ENCODE results near the gene CLPSL2. TPM values are rescaled to one million over a fixed set of nuclear protein-coding genes. Genes with fewer than 3 reads are reported as not detected.
A peak's percentile ranks its signal among the peaks of the same experiment; 100 is the strongest.
"Not testable (repeated sequence)": the region's sequence is repeated elsewhere in the genome, so short reads cannot be mapped to it uniquely, and the experiment has no call there.

Gene CLPSL2
- polyA plus RNA-seq, 1 donor = not detected

DNA sequence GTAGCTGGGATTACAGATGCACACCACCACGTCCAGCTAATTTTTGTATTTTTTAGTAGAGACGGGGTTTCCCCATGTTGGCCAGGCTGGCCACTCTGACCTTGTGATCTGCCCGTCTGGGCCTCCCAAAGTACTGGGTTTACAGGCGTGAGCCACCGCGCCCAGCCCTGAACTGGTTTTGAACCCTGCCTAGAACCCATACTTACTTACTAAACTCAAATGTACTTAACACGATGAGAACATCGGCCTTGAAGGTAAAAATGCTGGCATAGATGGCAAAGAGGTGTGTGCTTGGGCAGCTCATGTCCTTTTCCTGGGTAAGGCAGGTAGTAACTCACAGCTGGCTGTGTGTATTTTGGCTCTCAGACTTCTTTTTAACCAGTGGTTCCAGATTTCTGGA lies 42.8 kb upstream of the CLPSL2 start:
- 90% methylated on average over 2 of the region's 8 CpGs for WGBS (ENCODE audit: insufficient coverage, low lambda C conversion rate)
- Histone ChIP-seq H3K4me3 (ENCODE audit: low read length) (no peak overlapping the region), H3K27me3 (ENCODE audit: control insufficient read depth, insufficient read depth, low read length) (no peaks in the 10 kb centered on the region), H3K36me3 (ENCODE audit: control insufficient read depth, insufficient read depth, low read length) (no peaks in the 10 kb centered on the region), H3K9me3 (ENCODE audit: control insufficient read depth, low read depth, low read length) (no peaks in the 10 kb centered on the region), H3K4me1 (ENCODE audit: control insufficient read depth, insufficient read depth, low read length) (peaks cover 30% of the 10 kb centered on the region), H3K27ac (ENCODE audit: low read length) (no peak overlapping the region)
- no peak for DNase-seq

DNA sequence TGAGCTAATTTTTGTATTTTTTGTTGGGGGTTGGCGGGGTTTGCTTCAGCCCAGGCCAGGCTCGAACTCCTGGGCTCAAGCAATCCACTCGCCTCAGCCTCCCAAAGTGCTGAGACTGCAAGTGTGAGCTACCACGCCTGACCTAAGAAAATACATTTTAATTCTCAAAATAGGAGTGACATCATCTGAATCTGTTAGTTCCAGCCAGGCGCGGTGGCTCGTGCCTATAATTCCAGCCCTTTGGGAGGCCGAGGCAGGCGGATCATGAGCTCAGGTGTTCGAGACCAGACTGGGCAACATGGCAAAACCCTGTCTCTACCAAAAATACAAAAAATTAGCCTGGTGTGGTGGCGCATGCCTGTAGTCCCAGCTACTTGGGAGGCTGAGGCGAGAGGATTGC lies 42.1 kb upstream of the CLPSL2 start:
- not testable (repeated sequence) for H3K36me3 ChIP-seq (ENCODE audit: control insufficient read depth, insufficient read depth, low read length); H3K27ac ChIP-seq (ENCODE audit: low read length); H3K27me3 ChIP-seq (ENCODE audit: control insufficient read depth, insufficient read depth, low read length); H3K9me3 ChIP-seq (ENCODE audit: control insufficient read depth, low read depth, low read length); H3K4me3 ChIP-seq (ENCODE audit: low read length); DNase-seq
- H3K4me1 ChIP-seq (ENCODE audit: control insufficient read depth, insufficient read depth, low read length) = peaks cover 24% of the 10 kb centered on the region
- WGBS (ENCODE audit: insufficient coverage, low lambda C conversion rate) = 100% methylated on average over 1 of the region's 12 CpGs

DNA sequence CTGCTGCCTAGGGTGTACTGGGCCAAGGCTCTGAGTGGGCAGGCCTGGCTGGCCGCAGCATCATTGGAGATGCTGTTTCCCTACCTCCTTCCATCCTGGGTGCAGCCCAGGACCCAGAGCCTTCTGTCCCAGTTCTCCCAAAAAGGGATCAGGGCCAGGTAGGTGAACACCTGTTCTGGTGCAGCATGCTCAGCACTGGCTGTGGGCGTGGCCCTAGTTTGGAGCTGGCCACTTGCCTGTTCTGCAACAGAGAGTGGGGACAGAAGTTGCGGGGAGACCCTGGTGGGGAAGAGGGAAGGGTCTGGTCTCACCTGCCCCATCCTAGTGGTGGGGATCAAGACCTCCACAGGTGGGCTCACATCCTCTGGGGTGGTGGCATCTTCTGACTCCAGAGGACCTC lies 40.9 kb upstream of the CLPSL2 start:
- Histone ChIP-seq H3K36me3 (ENCODE audit: control insufficient read depth, insufficient read depth, low read length) (no peaks in the 10 kb centered on the region), H3K27me3 (ENCODE audit: control insufficient read depth, insufficient read depth, low read length) (no peaks in the 10 kb centered on the region), H3K4me1 (ENCODE audit: control insufficient read depth, insufficient read depth, low read length) (peaks cover 28% of the 10 kb centered on the region), H3K4me3 (ENCODE audit: low read length) (no peak overlapping the region), H3K9me3 (ENCODE audit: control insufficient read depth, low read depth, low read length) (no peaks in the 10 kb centered on the region), H3K27ac (ENCODE audit: low read length) (no peak overlapping the region)
- WGBS (ENCODE audit: insufficient coverage, low lambda C conversion rate) = no CpG with 5 or more reads among the region's 3 CpGs
- no peak for DNase-seq

DNA sequence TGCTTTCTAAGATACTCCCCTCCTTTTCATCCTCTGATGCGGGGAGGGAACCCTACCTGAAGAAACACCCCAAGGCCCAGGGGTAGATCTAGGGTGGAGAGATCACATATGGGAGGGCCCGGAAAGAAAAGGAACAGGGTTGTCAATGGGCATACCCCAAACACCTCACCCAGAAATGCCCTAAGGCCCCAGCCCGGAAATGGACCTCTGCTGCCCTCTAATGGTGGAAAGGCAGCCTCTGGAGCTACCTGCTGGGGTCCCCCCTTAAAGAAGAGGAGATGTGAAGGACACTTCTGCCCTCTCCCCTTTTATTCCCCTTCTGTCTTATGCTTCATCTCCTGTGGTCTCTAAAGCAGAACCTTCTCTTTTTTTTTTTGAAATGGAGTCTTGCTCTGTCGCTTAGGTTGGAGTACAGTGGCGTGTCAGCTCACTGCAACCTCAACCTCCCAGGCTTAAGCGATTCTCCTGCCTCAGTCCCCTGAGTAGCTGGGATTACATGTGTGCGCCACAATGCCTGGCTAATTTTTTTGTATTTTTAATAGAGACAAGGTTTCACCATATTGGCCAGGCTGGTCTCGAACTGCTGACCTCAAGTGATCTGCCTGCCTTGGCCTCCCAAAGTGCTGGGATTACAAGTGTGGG lies 40.0 kb upstream of the CLPSL2 start:
- H3K27me3 ChIP-seq (ENCODE audit: control insufficient read depth, insufficient read depth, low read length) = no peaks in the 10 kb centered on the region
- no peaks in the 10 kb centered on the region for H3K36me3 ChIP-seq (ENCODE audit: control insufficient read depth, insufficient read depth, low read length)
- peaks cover 27% of the 10 kb centered on the region for H3K4me1 ChIP-seq (ENCODE audit: control insufficient read depth, insufficient read depth, low read length)
- peak in 1 of 2 donors; percentile 59 for DNase-seq
- no CpG with 5 or more reads among the region's 8 CpGs for WGBS (ENCODE audit: insufficient coverage, low lambda C conversion rate)
- no peak overlapping the region for H3K4me3 ChIP-seq (ENCODE audit: low read length)
- no peaks in the 10 kb centered on the region for H3K9me3 ChIP-seq (ENCODE audit: control insufficient read depth, low read depth, low read length)
- H3K27ac ChIP-seq (ENCODE audit: low read length) = no peak overlapping the region

DNA sequence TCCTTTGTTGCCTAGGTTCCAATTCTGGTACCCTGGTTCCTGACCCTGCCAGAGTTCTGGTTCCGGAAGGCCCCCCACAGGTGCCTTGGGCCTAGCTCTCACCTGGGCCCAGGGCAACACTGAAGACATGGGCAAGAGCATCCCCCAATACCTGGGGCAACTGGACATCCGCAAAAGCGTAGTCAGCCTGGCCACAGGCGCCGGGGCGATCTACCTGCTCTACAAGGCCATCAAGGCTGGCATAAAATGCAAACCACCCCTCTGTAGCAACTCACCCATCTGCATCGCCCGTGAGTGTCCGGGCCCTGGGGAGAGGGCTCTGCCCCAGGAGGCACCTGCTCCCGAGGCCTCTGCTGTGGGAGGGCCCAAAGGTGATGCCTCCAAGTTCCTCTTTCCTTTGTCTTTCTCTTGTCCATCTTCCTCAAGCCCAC lies 39.4 kb upstream of the CLPSL2 start, which contains the start of gene ARMC12:
Gene ARMC12, plus strand, starts transcription at position 51 of the 431 bp plus-strand sequence. Its CDS starts 77 bp downstream, at position 128.
- Histone ChIP-seq H3K9me3 (ENCODE audit: control insufficient read depth, low read depth, low read length) (no peaks in the 10 kb centered on the region), H3K4me1 (ENCODE audit: control insufficient read depth, insufficient read depth, low read length) (peaks cover 27% of the 10 kb centered on the region), H3K36me3 (ENCODE audit: control insufficient read depth, insufficient read depth, low read length) (no peaks in the 10 kb centered on the region), H3K27me3 (ENCODE audit: control insufficient read depth, insufficient read depth, low read length) (no peaks in the 10 kb centered on the region), H3K4me3 (ENCODE audit: low read length) (no peak within 1 kb of the TSS), H3K27ac (ENCODE audit: low read length) (no peak within 1 kb of the TSS)
- DNase-seq = no peak
- WGBS (ENCODE audit: insufficient coverage, low lambda C conversion rate) = no CpG with 5 or more reads among the region's 10 CpGs

DNA sequence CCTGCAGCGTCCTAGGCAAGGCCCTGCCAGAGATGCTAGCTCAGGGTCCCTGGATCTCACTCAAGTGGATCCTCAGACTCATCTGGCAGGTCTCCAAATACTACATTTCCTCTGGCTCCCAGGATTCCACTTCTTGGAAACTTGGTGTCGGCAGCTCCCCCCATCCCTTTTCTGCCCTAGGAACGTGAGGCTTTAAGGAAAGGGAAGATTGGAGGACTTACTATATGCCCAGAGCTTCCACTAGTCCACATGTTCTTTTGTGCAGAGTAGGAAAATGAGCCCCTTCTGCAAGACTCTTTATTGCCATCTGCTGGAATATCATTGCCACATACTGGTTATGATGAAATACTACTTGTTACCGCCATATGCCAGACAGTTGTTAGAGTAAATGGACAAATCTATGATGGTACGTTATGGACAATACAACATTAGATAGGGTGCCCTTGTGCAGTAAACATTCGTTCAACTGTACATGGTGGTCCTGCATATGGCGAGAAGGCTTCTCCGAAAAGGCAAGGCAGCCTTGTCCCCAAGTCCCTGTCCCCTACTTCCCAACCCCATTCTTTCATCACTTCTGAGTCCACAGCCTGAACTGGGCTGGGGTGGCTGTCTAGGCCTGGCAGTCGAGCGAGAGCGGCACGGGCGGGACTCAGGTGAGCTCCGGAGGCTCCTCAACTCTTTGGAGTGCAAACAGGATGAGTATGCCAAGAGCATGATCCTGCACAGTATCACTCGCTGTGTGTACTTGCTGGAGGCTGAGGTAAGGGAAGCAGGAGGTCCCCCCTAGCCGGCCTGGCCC lies 38.8 kb upstream of the CLPSL2 start:
- DNase-seq = peak; percentile 57 to 70
- no peaks in the 10 kb centered on the region for H3K27me3 ChIP-seq (ENCODE audit: control insufficient read depth, insufficient read depth, low read length)
- no peak overlapping the region for H3K27ac ChIP-seq (ENCODE audit: low read length)
- H3K36me3 ChIP-seq (ENCODE audit: control insufficient read depth, insufficient read depth, low read length) = no peaks in the 10 kb centered on the region
- no peak overlapping the region for H3K4me3 ChIP-seq (ENCODE audit: low read length)
- peaks cover 21% of the 10 kb centered on the region for H3K4me1 ChIP-seq (ENCODE audit: control insufficient read depth, insufficient read depth, low read length)
- WGBS (ENCODE audit: insufficient coverage, low lambda C conversion rate) = no CpG with 5 or more reads among the region's 16 CpGs
- H3K9me3 ChIP-seq (ENCODE audit: control insufficient read depth, low read depth, low read length) = no peaks in the 10 kb centered on the region

DNA sequence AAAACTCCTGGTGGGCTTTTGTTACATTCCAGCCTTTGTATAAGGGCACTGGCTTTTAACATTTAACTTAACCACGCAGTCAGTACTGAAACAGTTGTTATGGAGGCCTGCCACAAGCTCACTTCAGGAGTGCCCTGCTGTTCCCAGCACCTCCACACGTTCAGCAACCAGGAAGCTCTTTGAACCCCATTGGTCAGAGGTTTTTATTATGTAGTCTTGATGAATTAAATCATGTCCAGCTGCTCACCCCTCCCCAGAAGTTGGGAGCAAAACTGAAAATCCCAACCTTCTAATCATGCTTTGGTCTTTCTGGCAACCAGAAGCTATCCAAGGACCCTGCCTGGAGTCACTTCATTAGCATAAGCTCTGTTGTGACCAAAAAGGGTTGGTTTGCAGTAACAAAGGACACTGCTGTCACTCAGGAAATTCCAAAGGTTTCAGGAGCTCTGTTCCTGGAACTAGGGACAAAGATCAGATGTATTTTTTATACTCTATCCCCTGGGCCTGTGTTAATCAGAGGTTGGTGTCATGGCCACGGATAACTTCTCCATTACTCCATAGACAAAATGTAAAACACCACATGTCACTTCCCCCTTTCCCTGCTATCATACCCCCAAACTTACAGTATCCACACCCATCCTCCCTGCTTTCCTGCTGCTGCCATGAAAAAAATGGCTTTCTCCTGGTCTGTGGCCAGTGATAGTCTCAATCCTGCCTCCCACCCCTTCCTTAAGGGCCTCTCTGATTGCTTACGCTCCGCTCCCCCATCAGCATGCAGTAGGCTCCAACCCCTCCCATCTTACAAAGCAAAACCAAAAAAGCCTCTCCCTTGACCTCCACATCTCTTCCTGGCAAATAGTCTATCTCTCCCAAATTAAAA lies 36.5 kb upstream of the CLPSL2 start:
- H3K9me3 ChIP-seq (ENCODE audit: control insufficient read depth, low read depth, low read length) = no peaks in the 10 kb centered on the region
- DNase-seq = peak; percentile 66 to 90
- H3K27me3 ChIP-seq (ENCODE audit: control insufficient read depth, insufficient read depth, low read length) = no peaks in the 10 kb centered on the region
- no peaks in the 10 kb centered on the region for H3K36me3 ChIP-seq (ENCODE audit: control insufficient read depth, insufficient read depth, low read length)
- no CpG with 5 or more reads among the region's 5 CpGs for WGBS (ENCODE audit: insufficient coverage, low lambda C conversion rate)
- peak overlapping the region; percentile 51 for H3K27ac ChIP-seq (ENCODE audit: low read length)
- no peak overlapping the region for H3K4me3 ChIP-seq (ENCODE audit: low read length)
- peaks cover 15% of the 10 kb centered on the region for H3K4me1 ChIP-seq (ENCODE audit: control insufficient read depth, insufficient read depth, low read length)

DNA sequence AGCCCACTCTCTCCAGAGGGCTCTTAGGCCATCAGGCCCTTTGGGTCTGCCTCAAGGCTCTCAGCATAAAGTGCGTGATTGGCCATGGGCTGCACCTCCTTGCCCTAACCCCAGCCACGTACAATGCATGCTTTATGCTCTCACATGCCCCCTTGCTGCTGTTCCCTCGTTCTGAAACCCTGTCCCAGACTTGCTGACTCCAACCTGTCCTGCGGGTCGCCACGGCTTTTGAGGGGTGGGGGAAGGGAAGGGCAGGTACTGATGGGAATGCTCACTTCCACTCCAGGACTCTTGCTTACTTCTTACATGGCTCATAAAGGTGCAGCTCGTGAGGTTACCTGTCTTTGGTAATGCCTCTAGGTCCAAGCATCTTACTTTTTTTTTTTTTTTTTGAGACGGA lies 33.6 kb upstream of the CLPSL2 start:
- Histone ChIP-seq H3K36me3 (ENCODE audit: control insufficient read depth, insufficient read depth, low read length) (no peaks in the 10 kb centered on the region), H3K4me1 (ENCODE audit: control insufficient read depth, insufficient read depth, low read length) (peaks cover 15% of the 10 kb centered on the region), H3K27ac (ENCODE audit: low read length) (no peak overlapping the region), H3K9me3 (ENCODE audit: control insufficient read depth, low read depth, low read length) (no peaks in the 10 kb centered on the region), H3K27me3 (ENCODE audit: control insufficient read depth, insufficient read depth, low read length) (no peaks in the 10 kb centered on the region), H3K4me3 (ENCODE audit: low read length) (no peak overlapping the region)
- DNase-seq = no peak
- no CpG with 5 or more reads among the region's 8 CpGs for WGBS (ENCODE audit: insufficient coverage, low lambda C conversion rate)

DNA sequence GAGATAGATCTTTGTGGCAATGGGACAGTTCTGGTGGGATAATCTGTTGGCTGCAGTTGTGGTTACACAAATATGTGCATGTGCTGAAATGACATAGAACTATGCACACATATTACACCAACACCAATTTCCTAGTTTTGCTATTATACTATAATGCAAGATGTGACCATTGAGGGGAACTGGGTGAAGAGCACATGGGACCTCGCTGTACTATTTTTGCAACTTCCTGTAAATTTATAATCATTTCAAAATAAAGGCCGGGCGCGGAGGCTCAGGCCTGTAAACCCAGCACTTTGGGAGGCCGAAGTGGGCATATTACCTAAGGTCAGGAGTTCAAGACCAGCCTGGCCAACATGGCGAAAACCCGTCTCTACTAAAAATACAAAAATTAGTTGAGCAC lies 30.9 kb upstream of the CLPSL2 start:
- no peaks in the 10 kb centered on the region for H3K9me3 ChIP-seq (ENCODE audit: control insufficient read depth, low read depth, low read length)
- H3K27ac ChIP-seq (ENCODE audit: low read length) = no peak overlapping the region
- H3K4me1 ChIP-seq (ENCODE audit: control insufficient read depth, insufficient read depth, low read length) = peaks cover 2% of the 10 kb centered on the region
- WGBS (ENCODE audit: insufficient coverage, low lambda C conversion rate) = no CpG with 5 or more reads among the region's 7 CpGs
- no peak for DNase-seq
- H3K27me3 ChIP-seq (ENCODE audit: control insufficient read depth, insufficient read depth, low read length) = no peaks in the 10 kb centered on the region
- no peak overlapping the region for H3K4me3 ChIP-seq (ENCODE audit: low read length)
- H3K36me3 ChIP-seq (ENCODE audit: control insufficient read depth, insufficient read depth, low read length) = no peaks in the 10 kb centered on the region

DNA sequence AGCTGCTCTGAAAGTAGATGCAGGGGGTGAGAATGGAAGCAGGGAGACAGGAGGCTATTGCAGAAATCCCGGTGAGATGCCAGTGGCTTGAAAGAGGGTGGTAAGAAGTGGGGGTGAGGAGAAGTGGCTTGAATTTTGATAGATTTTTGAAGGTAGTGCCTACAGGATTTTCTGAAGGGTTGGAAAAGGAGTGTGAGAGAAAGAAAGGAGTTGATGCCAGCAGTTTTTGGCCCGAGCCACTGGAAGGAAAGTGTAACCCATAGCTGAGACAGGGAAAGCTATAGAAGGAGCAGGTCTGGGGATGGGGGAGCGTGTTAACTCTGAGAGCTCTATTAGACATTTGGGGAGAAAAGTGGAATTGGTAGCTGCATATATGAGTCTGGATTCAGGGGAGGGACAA lies 29.9 kb upstream of the CLPSL2 start:
- H3K9me3 ChIP-seq (ENCODE audit: control insufficient read depth, low read depth, low read length) = no peaks in the 10 kb centered on the region
- H3K27me3 ChIP-seq (ENCODE audit: control insufficient read depth, insufficient read depth, low read length) = no peaks in the 10 kb centered on the region
- H3K36me3 ChIP-seq (ENCODE audit: control insufficient read depth, insufficient read depth, low read length) = no peaks in the 10 kb centered on the region
- 100% methylated on average over 2 of the region's 3 CpGs for WGBS (ENCODE audit: insufficient coverage, low lambda C conversion rate)
- H3K27ac ChIP-seq (ENCODE audit: low read length) = no peak overlapping the region
- no peak overlapping the region for H3K4me3 ChIP-seq (ENCODE audit: low read length)
- no peaks in the 10 kb centered on the region for H3K4me1 ChIP-seq (ENCODE audit: control insufficient read depth, insufficient read depth, low read length)
- no peak for DNase-seq
